Stimulated activated CD8-positive, alpha-beta memory T cell treated with anti-CD3 and anti-CD28 coated beads, Interleukin-15, amount 100 ng/mL, for 24 hours (primary cell): Measurements from ENCODE around the gene CBLC.
A peak's percentile ranks its signal among the peaks of the same experiment; 100 is the strongest.
"Not testable (repeated sequence)": the region's sequence is repeated elsewhere in the genome, so short reads cannot be mapped to it uniquely, and the experiment has no call there.

Experiments used
- DNase-seq: peaks from one replicate; pipeline ENCODE4 v3.0.0-alpha.2; 2020; ENCODE audit warnings: low read depth

CBLC gene

GRCh38 chr19:44819246-44819832, 41.6 kb downstream of the CBLC start:
- DNase-seq, result no peak

- DNase-seq, result no peak
Measured at GRCh38 chr19:44820648-44821609, 43.2 kb downstream of the CBLC start.

- DNase-seq, result no peak
Measured at GRCh38 chr19:44822177-44822576, 44.5 kb downstream of the CBLC start.

GRCh38 chr19:44822670-44823372, 45.1 kb downstream of the CBLC start:
- no peak for DNase-seq

GRCh38 chr19:44823373-44823698, 45.6 kb downstream of the CBLC start:
- DNase-seq, result no peak

- DNase-seq, result no peak
Measured at GRCh38 chr19:44824761-44825160, 47.1 kb downstream of the CBLC start.

- not testable (repeated sequence) for DNase-seq
Measured at GRCh38 chr19:44832875-44833274, 55.2 kb downstream of the CBLC start.

- not testable (repeated sequence) for DNase-seq
Measured at GRCh38 chr19:44834399-44834798, 56.7 kb downstream of the CBLC start.

- DNase-seq, result no peak
Measured at GRCh38 chr19:44839276-44839675, 61.6 kb downstream of the CBLC start.

- DNase-seq, result no peak
Measured at GRCh38 chr19:44840811-44841210, 63.1 kb downstream of the CBLC start.

- no peak for DNase-seq
Measured at GRCh38 chr19:44841231-44841630, 63.5 kb downstream of the CBLC start.

- no peak for DNase-seq
Measured at GRCh38 chr19:44845286-44845611, 67.6 kb downstream of the CBLC start.

- peak; percentile 81 for DNase-seq
Measured at GRCh38 chr19:44845612-44846454, 68.1 kb downstream of the CBLC start, which contains the start of gene NECTIN2. NECTIN2 (plus strand) TSS chr19:44846297; CDS start chr19:44846526, 229 bp downstream.

- DNase-seq, result no peak
Measured at GRCh38 chr19:44846455-44847143, 68.9 kb downstream of the CBLC start.

GRCh38 chr19:44847144-44848035, 69.7 kb downstream of the CBLC start:
- DNase-seq, result no peak

- DNase-seq, result no peak
Measured at GRCh38 chr19:44848036-44848811, 70.5 kb downstream of the CBLC start.

GRCh38 chr19:44848812-44849447, 71.2 kb downstream of the CBLC start:
- no peak for DNase-seq
